Measurements from ENCODE around the gene KNTC1.

Gene KNTC1

GRCh38 chr12:122528992-122529391, 1.9 kb downstream of the KNTC1 start:
- no peak for TF ChIP-seq CTCF (IDR thresholded peaks at IDR 0.05; ENCODE audit: low read depth, low read length, missing control alignments)
- no peak for DNase-seq (ENCODE audit: extremely low read depth, low read depth)
- H3K4me3 ChIP-seq (replicated peaks; ENCODE audit: low read depth, low read length): no peak overlapping the region

GRCh38 chr12:122533856-122534255, 6.8 kb downstream of the KNTC1 start:
- H3K4me3 ChIP-seq (replicated peaks; ENCODE audit: low read depth, low read length): no peak overlapping the region
- DNase-seq (ENCODE audit: extremely low read depth, low read depth): no peak
- no peak for TF ChIP-seq CTCF (IDR thresholded peaks at IDR 0.05; ENCODE audit: low read depth, low read length, missing control alignments)

GRCh38 chr12:122537021-122537420, 10.0 kb downstream of the KNTC1 start:
- TF ChIP-seq CTCF (IDR thresholded peaks at IDR 0.05; ENCODE audit: low read depth, low read length, missing control alignments): no peak
- no peak overlapping the region for H3K4me3 ChIP-seq (replicated peaks; ENCODE audit: low read depth, low read length)
- no peak for DNase-seq (ENCODE audit: extremely low read depth, low read depth)

DNA sequence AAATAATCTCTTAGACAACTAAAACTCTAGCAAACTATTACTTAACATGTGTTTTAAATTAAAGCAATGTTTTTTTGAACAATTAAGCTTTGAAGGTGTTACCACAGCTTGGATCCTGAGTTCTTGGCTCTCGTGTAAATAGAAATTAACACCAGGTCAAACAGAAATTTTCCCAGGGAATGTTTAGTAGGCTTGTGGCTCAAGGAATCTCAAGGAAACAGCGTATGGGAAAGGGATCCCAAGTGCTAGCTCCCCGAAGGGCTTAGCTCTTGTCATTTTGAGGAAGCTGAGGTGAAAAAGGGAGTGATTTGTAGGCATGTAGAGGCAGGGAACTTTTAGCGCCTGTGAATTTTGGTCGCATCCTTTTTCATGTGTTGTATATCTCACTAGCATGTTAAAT, 11.4 kb downstream of the KNTC1 start:
- no peak overlapping the region for H3K4me3 ChIP-seq (replicated peaks; ENCODE audit: low read depth, low read length)
- no peak for DNase-seq (ENCODE audit: extremely low read depth, low read depth)
- no peak for TF ChIP-seq CTCF (IDR thresholded peaks at IDR 0.05; ENCODE audit: low read depth, low read length, missing control alignments)

GRCh38 chr12:122544537-122544936, 17.5 kb downstream of the KNTC1 start:
- TF ChIP-seq CTCF (IDR thresholded peaks at IDR 0.05; ENCODE audit: low read depth, low read length, missing control alignments): no peak
- H3K4me3 ChIP-seq (replicated peaks; ENCODE audit: low read depth, low read length): no peak overlapping the region
- DNase-seq (ENCODE audit: extremely low read depth, low read depth): no peak

DNA sequence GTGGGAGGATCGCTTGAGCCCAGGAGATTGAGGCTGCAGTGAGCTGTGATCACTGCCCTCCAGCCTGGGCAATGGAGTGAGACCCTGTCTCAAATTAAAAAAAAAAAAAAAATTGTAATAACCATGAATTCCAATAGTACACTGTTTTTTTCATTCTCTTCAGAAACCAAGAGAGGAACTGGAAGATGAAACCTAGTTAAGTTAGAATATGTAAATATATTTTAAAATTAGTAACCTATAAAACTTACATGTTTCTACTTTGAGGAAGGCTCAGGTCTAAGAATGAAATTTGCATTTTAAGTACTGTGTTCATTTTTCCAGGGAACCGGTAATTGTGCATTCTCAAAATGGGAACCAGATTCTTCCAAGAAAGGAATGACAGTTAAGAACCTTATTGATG, 18.8 kb downstream of the KNTC1 start:
- H3K4me3 ChIP-seq (replicated peaks; ENCODE audit: low read depth, low read length): no peak overlapping the region
- no peak for TF ChIP-seq CTCF (IDR thresholded peaks at IDR 0.05; ENCODE audit: low read depth, low read length, missing control alignments)
- DNase-seq (ENCODE audit: extremely low read depth, low read depth): no peak

DNA sequence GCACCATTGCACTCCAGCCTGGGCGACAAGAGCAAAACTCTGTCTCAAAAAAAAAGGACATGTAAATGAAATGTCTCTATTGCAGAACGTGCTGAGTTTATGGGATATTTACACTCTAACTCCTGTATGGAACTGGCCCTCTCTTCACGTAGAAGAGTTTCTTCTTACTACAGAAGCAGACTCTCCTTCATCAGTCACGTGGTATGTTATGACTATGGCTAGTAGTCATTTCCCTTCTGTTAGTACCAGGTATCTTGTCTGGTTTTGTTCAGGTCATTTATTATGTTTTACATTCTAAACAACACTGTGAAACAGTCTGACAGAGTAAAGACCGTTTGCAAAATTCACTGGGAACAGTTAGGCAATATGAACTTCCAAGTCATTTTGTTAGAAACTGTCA, 20.3 kb downstream of the KNTC1 start:
- no peak overlapping the region for H3K4me3 ChIP-seq (replicated peaks; ENCODE audit: low read depth, low read length)
- DNase-seq (ENCODE audit: extremely low read depth, low read depth): no peak
- TF ChIP-seq CTCF (IDR thresholded peaks at IDR 0.05; ENCODE audit: low read depth, low read length, missing control alignments): no peak

Data from HFF-Myc (cell line).